Erythroblast (primary cell): ENCODE data around the gene OR2B2.

Experiments
- GATA1 ChIP-seq: IDR thresholded peaks from 2 replicates; pipeline ENCODE4 v1.6.1; 2011; ENCODE audit warnings: low read depth, mild to moderate bottlenecking, control low read depth, low read length, moderate library complexity
- POLR2A ChIP-seq: IDR thresholded peaks from 2 replicates; pipeline ENCODE4 v1.6.1; 2011; ENCODE audit warnings: mild to moderate bottlenecking, low read length

DNA sequence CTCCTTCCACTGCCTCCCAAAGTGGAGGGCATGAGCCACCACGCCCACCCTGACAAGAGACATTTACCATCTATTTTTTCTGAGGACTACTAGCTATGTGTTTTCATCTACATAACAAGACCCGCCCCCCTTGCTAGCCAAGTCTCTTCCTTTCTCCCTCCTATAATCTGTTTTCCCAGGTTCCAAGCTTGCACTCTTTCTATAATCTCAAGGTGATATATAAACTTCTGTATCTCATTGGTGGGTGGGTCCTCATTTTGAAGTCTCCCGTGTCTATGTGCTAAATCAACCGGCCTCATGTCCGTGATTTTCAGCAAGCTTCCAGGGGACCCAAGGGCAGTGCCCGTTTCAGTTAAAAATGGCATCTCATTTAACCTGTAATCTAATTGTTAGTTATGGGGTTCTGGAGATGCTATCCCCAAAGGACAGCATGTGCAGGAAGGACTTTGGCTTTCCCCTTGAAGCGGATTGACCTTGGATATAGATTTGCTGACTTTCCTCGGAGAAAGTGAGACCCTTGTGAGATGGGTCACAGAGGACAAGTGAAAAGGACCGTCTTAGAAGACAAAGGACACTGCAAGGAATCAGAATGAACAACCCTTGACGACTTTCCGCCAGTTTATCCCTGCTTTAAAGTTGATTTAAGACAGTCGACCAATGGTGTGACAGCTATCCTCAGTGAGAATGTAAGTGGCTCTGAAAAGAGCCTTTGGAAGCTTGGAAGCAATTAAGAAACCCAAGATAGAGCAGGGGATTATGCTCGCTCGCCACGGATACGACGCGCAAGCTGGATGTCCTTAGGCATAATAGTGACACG, 22.4 kb downstream of the OR2B2 start:
- TF ChIP-seq POLR2A (no peak), GATA1 (no peak)
